Fibroblast of lung (primary cell): ENCODE results near the gene CMC1. TPM values are rescaled to one million over a fixed set of nuclear protein-coding genes. Genes with fewer than 3 reads are reported as not detected.

ENCODE experiments used
- DNase-seq, 2 donors: peaks; one replicate each; pipeline versions ENCODE4 v3.0.0 to v3.0.0-alpha.2; 2010; ENCODE audit warnings: low read depth in 2 of 2
- H2AFZ ChIP-seq: 2 replicates; pipeline ENCODE4 v1.5.1; 2012; ENCODE audit warnings: low read length, control low read depth, inconsistent platforms
- H3K27ac ChIP-seq: 2 replicates; pipeline ENCODE4 v1.5.1; 2011; ENCODE audit warnings: low read length, control low read depth; ENCODE audit not compliant: insufficient read depth
- H3K27me3 ChIP-seq: 2 replicates; pipeline ENCODE4 v1.5.1; 2011; ENCODE audit warnings: mild to moderate bottlenecking, low read length; ENCODE audit not compliant: control insufficient read depth, insufficient read depth
- H3K36me3 ChIP-seq: 2 replicates; pipeline ENCODE4 v1.5.1; 2011; ENCODE audit warnings: low read length; ENCODE audit not compliant: control insufficient read depth, insufficient read depth
- H3K4me1 ChIP-seq: 2 replicates; pipeline ENCODE4 v1.5.1; 2011; ENCODE audit warnings: low read length; ENCODE audit not compliant: control insufficient read depth, insufficient read depth; ENCODE audit errors: extremely low read depth
- H3K4me2 ChIP-seq: 2 replicates; pipeline ENCODE4 v1.5.1; 2011; ENCODE audit warnings: low read length, control low read depth; ENCODE audit not compliant: insufficient read depth; ENCODE audit errors: extremely low read depth
- H3K4me3 ChIP-seq, 4 experiments: fragments of 200-600 bp in 1 of 4; sonication (generic) in 1 of 4; replicated peaks in 1 of 4; 2 replicates each; pipeline ENCODE4 v1.5.1; 2011 to 2016; ENCODE audit warnings: low read length in 4 of 4, low read depth in 3 of 4, mild to moderate bottlenecking in 3 of 4, control low read depth in 2 of 4, inconsistent platforms in 1 of 4, mixed read lengths in 1 of 4; ENCODE audit not compliant: insufficient read depth in 1 of 4; ENCODE audit errors: control extremely low read depth in 1 of 4
- H3K79me2 ChIP-seq: 2 replicates; pipeline ENCODE4 v1.5.1; 2012; ENCODE audit warnings: mild to moderate bottlenecking, low read length, inconsistent platforms; ENCODE audit not compliant: control insufficient read depth, insufficient read depth
- H3K9ac ChIP-seq: 2 replicates; pipeline ENCODE4 v1.5.1; 2011; ENCODE audit warnings: mild to moderate bottlenecking, low read length, control low read depth; ENCODE audit not compliant: insufficient read depth
- H3K9me3 ChIP-seq: 2 replicates; pipeline ENCODE4 v1.5.1; 2012; ENCODE audit warnings: low read depth, low read length; ENCODE audit not compliant: control insufficient read depth, insufficient read depth
- H4K20me1 ChIP-seq: 2 replicates; pipeline ENCODE4 v1.5.1; 2011; ENCODE audit warnings: low read length; ENCODE audit not compliant: control insufficient read depth, insufficient read depth; ENCODE audit errors: extremely low read depth
- CTCF ChIP-seq, 2 donors: IDR thresholded peaks in 1 of 2; conservative IDR thresholded peaks in 1 of 2; 1 replicate in 1 of 2; 2 replicates in 1 of 2; pipeline ENCODE4 v1.5.1; 2011 to 2012; ENCODE audit warnings: low read length in 2 of 2, control low read depth in 1 of 2, inconsistent platforms in 1 of 2, low read depth in 1 of 2, mild to moderate bottlenecking in 1 of 2
- EZH2 ChIP-seq: IDR thresholded peaks from 2 replicates; pipeline ENCODE4 v1.5.1; 2012; ENCODE audit warnings: low read length, control low read depth, mild to moderate bottlenecking; ENCODE audit errors: missing control alignments
- polyA plus RNA-seq, 2 donors: library from polyadenylated mRNA; depleted of rRNA in 1 of 2; stranded (reverse) in 1 of 2; unstranded in 1 of 2; fragments of >200 nt; gene quantifications; 2 replicates each; pipeline ENCODE4 v1.2.1, GENCODE V29; 2011 to 2012; ENCODE audit warnings: missing spikeins in 1 of 2
- total RNA-seq: library from RNA; depleted of rRNA; stranded (reverse); fragments of >200 nt; gene quantifications from 2 replicates; pipeline ENCODE4 v1.2.1, GENCODE V29; 2014

CMC1 gene
- total and polyA plus RNA-seq, 2 donors (not counting 1 experiment from before 2014, with no cell fraction given) = 5.6 to 26.7 TPM

GRCh38 chr3:28234454-28234853 lies 7.0 kb upstream of the CMC1 start:
- Histone ChIP-seq H2AFZ (no peak overlapping the region), H3K4me3 (no peak overlapping the region), H3K27ac (no peak overlapping the region), H3K4me1 (no peaks in the 10 kb centered on the region), H3K79me2 (no peaks in the 10 kb centered on the region), H3K9ac (no peak overlapping the region), H3K27me3 (no peaks in the 10 kb centered on the region), H3K9me3 (no peaks in the 10 kb centered on the region), H3K36me3 (no peaks in the 10 kb centered on the region), H3K4me2 (no peak overlapping the region), H4K20me1 (no peaks in the 10 kb centered on the region)
- no peak for DNase-seq
- TF ChIP-seq CTCF (conservative IDR thresholded peaks at IDR 0.05 in 1 of 2, IDR thresholded peaks at IDR 0.05 in 1 of 2; ENCODE audit: low read depth in 1 of 2, low read length in 2 of 2) = no peak
- TF ChIP-seq EZH2 = no peak

DNA sequence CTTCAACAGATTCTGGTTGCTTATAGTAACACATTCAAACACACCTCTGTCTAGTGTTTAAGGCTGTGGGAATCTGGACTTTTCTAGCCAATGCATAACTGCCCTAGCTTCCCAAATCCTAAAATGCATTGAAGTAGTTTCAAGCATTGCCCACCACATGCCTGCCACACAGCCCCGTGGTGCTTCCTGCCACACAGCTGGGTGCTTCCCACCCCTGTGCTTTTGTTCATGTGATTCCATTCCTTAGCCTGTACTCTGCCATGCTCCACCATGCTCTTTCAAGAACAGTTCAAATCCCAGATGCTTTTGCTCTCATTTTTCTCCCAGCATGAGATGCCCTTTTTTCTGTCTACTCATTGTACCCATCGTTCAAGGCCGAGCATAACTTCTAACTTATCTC lies 2.3 kb upstream of the CMC1 start:
- Histone ChIP-seq H3K27ac (no peak overlapping the region), H3K36me3 (no peaks in the 10 kb centered on the region), H3K4me2 (no peak overlapping the region), H3K4me3 (no peak overlapping the region), H3K4me1 (peaks cover 3% of the 10 kb centered on the region), H3K79me2 (peaks cover 18% of the 10 kb centered on the region), H3K9ac (no peak overlapping the region), H3K27me3 (no peaks in the 10 kb centered on the region), H2AFZ (no peak overlapping the region), H4K20me1 (no peaks in the 10 kb centered on the region), H3K9me3 (no peaks in the 10 kb centered on the region)
- no peak for TF ChIP-seq EZH2
- TF ChIP-seq CTCF (conservative IDR thresholded peaks at IDR 0.05 in 1 of 2, IDR thresholded peaks at IDR 0.05 in 1 of 2; ENCODE audit: low read depth in 1 of 2, low read length in 2 of 2) = no peak
- no peak for DNase-seq

DNA sequence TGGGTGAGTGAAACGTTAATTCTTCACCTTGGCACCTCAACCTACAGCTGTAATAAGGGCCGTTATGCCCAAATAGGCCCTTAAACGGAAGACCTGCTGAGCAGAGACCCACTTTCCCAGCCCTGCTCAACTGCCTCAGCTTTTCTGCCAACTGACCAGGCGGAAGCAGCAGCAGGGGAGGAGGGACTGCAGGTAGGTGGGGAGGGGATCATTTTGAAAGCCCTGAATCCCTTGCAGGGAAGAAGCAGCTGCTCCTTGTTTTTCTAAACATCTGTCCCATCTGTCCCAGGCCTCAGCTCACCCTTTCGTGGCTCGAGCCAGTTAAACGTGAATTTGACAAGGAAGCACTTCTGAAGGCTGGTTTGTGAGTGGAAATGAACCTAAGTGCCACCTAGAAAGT lies 978 bp upstream of the CMC1 start:
- Histone ChIP-seq H3K27me3 (no peaks in the 10 kb centered on the region), H3K9me3 (no peaks in the 10 kb centered on the region), H3K4me3 (peak overlapping the region in 1 of 4 experiments; percentile 97), H3K79me2 (peaks cover 18% of the 10 kb centered on the region), H2AFZ (peak overlapping the region; percentile 7), H3K9ac (no peak overlapping the region), H4K20me1 (no peaks in the 10 kb centered on the region), H3K4me1 (peaks cover 3% of the 10 kb centered on the region), H3K36me3 (no peaks in the 10 kb centered on the region), H3K27ac (no peak overlapping the region), H3K4me2 (no peak overlapping the region)
- no peak for DNase-seq
- TF ChIP-seq CTCF (conservative IDR thresholded peaks at IDR 0.05 in 1 of 2, IDR thresholded peaks at IDR 0.05 in 1 of 2; ENCODE audit: low read depth in 1 of 2, low read length in 2 of 2) = no peak
- no peak for TF ChIP-seq EZH2
